WTC11 (cell line): ENCODE measurements around the gene ARHGEF9. TPM values are rescaled to one million over a fixed set of nuclear protein-coding genes. Genes with fewer than 3 reads are reported as not detected.

ENCODE experiments used
- ATAC-seq: fragments of 200-7000 bp; cut with Tn5 transposase; 2 replicates; pipeline ENCODE4 v1.10.0; 2021; ENCODE audit warnings: mild to moderate bottlenecking, moderate library complexity
- CTCF ChIA-PET: fragments of 300-600 bp; sonication (Branson Sonifier 250); formaldehyde crosslinking; loops from one replicate; lab custom pipeline; 2021; ENCODE audit warnings: antibody characterized with exemption; lab: Charles Lee
- POLR2A ChIA-PET: fragments of 350-600 bp; sonication (Branson Sonifier 250); formaldehyde crosslinking; loops from one replicate; lab custom pipeline; 2021; ENCODE audit warnings: antibody characterized with exemption; lab: Charles Lee
- DNase-seq: peaks from one replicate; pipeline ENCODE4 v3.0.0; 2021; ENCODE audit warnings: low spot score
- H3K27ac Mint-ChIP-seq: 2 replicates; pipeline ENCODE4 v1.8.0; 2021; ENCODE audit warnings: mixed read lengths
- H3K27me3 Mint-ChIP-seq: 2 replicates; pipeline ENCODE4 v1.8.0; 2021; ENCODE audit warnings: low read depth, mild to moderate bottlenecking, moderate library complexity, mixed read lengths
- H3K36me3 Mint-ChIP-seq: 2 replicates; pipeline ENCODE4 v1.8.0; 2021; ENCODE audit warnings: mixed read lengths
- H3K4me1 Mint-ChIP-seq: 2 replicates; pipeline ENCODE4 v1.8.0; 2022; ENCODE audit warnings: mixed read lengths
- H3K4me3 Mint-ChIP-seq: 2 replicates; pipeline ENCODE4 v1.8.0; 2021; ENCODE audit warnings: mild to moderate bottlenecking, moderate library complexity, mixed read lengths
- H3K9me3 Mint-ChIP-seq: 2 replicates; pipeline ENCODE4 v1.8.0; 2021; ENCODE audit warnings: mixed read lengths
- ATF1 ChIP-seq: sonication (generic); formaldehyde crosslinking; IDR thresholded peaks from 2 replicates; pipeline ENCODE4 v1.8.1; 2023; ENCODE audit warnings: mild to moderate bottlenecking, moderate library complexity, missing genetic modification reagents
- ELF4 ChIP-seq: sonication (generic); formaldehyde crosslinking; IDR thresholded peaks from 2 replicates; pipeline ENCODE4 v1.8.1; 2022; ENCODE audit warnings: low read depth, mild to moderate bottlenecking, moderate library complexity, missing genetic modification reagents
- FOXJ3 ChIP-seq: sonication (generic); formaldehyde crosslinking; IDR thresholded peaks from 2 replicates; pipeline ENCODE4 v1.9.0; 2021; ENCODE audit warnings: missing genetic modification reagents, mild to moderate bottlenecking, borderline replicate concordance
- FOXK1 ChIP-seq: sonication (generic); formaldehyde crosslinking; IDR thresholded peaks from 2 replicates; pipeline ENCODE4 v1.8.0; 2022; ENCODE audit warnings: mild to moderate bottlenecking, moderate library complexity, missing genetic modification reagents
- IRF2 ChIP-seq: sonication (generic); formaldehyde crosslinking; IDR thresholded peaks from 2 replicates; pipeline ENCODE4 v1.8.0; 2022; ENCODE audit warnings: low read depth, missing genetic modification reagents, borderline replicate concordance
- JUN ChIP-seq: sonication (generic); formaldehyde crosslinking; IDR thresholded peaks from 2 replicates; pipeline ENCODE4 v1.8.0; 2023; ENCODE audit warnings: mild to moderate bottlenecking, missing genetic modification reagents
- NFYB ChIP-seq: sonication (generic); formaldehyde crosslinking; conservative IDR thresholded peaks from 2 replicates; pipeline ENCODE4 v1.8.0; 2022; ENCODE audit warnings: low read depth, missing genetic modification reagents
- SP1 ChIP-seq: sonication (generic); formaldehyde crosslinking; conservative IDR thresholded peaks from 2 replicates; pipeline ENCODE4 v1.8.1; 2022; ENCODE audit warnings: missing genetic modification reagents
- USF1 ChIP-seq: sonication (generic); formaldehyde crosslinking; IDR thresholded peaks from 2 replicates; pipeline ENCODE4 v1.8.0; 2022; ENCODE audit warnings: mild to moderate bottlenecking, missing genetic modification reagents
- ZNF121 ChIP-seq: sonication (generic); formaldehyde crosslinking; IDR thresholded peaks from 2 replicates; pipeline ENCODE4 v1.8.0; 2023; ENCODE audit warnings: missing genetic modification reagents
- ZNF396 ChIP-seq: fragments of 250-450 bp; sonication (Bioruptor Pico); IDR thresholded peaks from 2 replicates; pipeline ENCODE4 v1.8.0; 2021; ENCODE audit warnings: mild to moderate bottlenecking, moderate library complexity, borderline replicate concordance
- total RNA-seq: library from RNA; stranded (reverse); gene quantifications from 3 replicates; pipeline ENCODE4 v1.2.3, GENCODE V29; 2021
- TF ChIP-seq, protein P1 (sequence below): sonication (generic); formaldehyde crosslinking; IDR thresholded peaks from 2 replicates; pipeline ENCODE4 v1.8.1; 2023; ENCODE audit warnings: mild to moderate bottlenecking, missing genetic modification reagents, moderate library complexity
- TF ChIP-seq, protein P2 (sequence below): fragments of 250-450 bp; sonication (Bioruptor Pico); IDR thresholded peaks from 2 replicates; pipeline ENCODE4 v1.9.0; 2021; ENCODE audit warnings: mild to moderate bottlenecking, borderline replicate concordance
- TF ChIP-seq, protein P3 (sequence below): sonication (generic); formaldehyde crosslinking; IDR thresholded peaks from 2 replicates; pipeline ENCODE4 v1.8.1; 2022; ENCODE audit warnings: mild to moderate bottlenecking, moderate library complexity, missing genetic modification reagents
- TF ChIP-seq, protein P4 (sequence below): sonication (generic); formaldehyde crosslinking; IDR thresholded peaks from 2 replicates; pipeline ENCODE4 v1.8.1; 2023; ENCODE audit warnings: mild to moderate bottlenecking, missing genetic modification reagents, borderline replicate concordance
- TF ChIP-seq, protein P5 (sequence below): fragments of 250-450 bp; sonication (Bioruptor Pico); conservative IDR thresholded peaks from 2 replicates; pipeline ENCODE4 v1.9.0; 2021; ENCODE audit warnings: mild to moderate bottlenecking

ARHGEF9 gene
- total RNA-seq, 1 experiment from 2014 or later, result 32.1 TPM

DNA sequence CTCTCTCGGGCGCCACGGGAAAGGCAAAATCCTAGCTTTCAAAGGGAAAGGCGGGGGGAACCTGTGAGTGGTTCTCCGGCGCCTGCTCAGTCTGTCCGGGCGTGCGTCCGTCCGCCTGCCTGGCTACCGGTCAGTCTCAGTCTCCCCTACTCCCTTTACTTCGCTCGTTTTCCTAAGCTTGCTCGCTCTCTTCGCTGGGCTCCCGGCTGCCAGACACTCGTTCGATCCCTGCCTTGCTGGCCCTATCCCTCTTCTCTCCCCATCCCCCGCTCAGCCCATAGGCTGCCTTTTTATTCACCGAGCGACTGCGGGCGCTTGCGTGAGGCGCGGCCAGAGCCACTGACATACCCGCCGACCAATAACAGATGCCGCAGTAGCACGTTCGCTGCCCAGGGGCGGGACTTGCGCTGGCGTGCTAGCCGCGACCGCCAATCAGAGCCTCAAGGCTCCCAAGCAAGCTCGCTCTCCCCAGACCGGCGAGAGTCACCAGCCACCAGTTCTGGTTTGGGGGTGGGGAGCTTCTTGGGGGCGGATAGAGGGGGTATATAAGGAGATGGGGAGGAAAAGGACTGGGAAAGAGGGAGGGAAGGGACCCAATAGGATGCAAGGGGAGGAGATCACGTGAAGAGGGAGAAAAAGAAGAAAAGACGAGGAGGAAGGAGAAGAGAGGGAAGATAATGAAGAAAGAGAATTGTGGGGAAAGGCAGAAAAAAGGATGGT is 30.0 kb downstream of the ARHGEF9 start:
- TF ChIP-seq SP1 (CRISPR knock-in tag) (peak; percentile 56), ELF4 (no peak), FOXK1 (CRISPR knock-in tag) (0 out of 2 replicates have a peak, but pooled peaks have one; percentile 33), JUN (CRISPR knock-in tag) (no peak), ATF1 (CRISPR knock-in tag) (no peak), NFYB (CRISPR knock-in tag) (peak; percentile 82), USF1 (CRISPR knock-in tag) (peak; percentile 75)
- TF ChIP-seq, protein P1, sequence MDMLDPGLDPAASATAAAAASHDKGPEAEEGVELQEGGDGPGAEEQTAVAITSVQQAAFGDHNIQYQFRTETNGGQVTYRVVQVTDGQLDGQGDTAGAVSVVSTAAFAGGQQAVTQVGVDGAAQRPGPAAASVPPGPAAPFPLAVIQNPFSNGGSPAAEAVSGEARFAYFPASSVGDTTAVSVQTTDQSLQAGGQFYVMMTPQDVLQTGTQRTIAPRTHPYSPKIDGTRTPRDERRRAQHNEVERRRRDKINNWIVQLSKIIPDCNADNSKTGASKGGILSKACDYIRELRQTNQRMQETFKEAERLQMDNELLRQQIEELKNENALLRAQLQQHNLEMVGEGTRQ (CRISPR knock-in tag), result peak; percentile 83
- TF ChIP-seq, protein P2, sequence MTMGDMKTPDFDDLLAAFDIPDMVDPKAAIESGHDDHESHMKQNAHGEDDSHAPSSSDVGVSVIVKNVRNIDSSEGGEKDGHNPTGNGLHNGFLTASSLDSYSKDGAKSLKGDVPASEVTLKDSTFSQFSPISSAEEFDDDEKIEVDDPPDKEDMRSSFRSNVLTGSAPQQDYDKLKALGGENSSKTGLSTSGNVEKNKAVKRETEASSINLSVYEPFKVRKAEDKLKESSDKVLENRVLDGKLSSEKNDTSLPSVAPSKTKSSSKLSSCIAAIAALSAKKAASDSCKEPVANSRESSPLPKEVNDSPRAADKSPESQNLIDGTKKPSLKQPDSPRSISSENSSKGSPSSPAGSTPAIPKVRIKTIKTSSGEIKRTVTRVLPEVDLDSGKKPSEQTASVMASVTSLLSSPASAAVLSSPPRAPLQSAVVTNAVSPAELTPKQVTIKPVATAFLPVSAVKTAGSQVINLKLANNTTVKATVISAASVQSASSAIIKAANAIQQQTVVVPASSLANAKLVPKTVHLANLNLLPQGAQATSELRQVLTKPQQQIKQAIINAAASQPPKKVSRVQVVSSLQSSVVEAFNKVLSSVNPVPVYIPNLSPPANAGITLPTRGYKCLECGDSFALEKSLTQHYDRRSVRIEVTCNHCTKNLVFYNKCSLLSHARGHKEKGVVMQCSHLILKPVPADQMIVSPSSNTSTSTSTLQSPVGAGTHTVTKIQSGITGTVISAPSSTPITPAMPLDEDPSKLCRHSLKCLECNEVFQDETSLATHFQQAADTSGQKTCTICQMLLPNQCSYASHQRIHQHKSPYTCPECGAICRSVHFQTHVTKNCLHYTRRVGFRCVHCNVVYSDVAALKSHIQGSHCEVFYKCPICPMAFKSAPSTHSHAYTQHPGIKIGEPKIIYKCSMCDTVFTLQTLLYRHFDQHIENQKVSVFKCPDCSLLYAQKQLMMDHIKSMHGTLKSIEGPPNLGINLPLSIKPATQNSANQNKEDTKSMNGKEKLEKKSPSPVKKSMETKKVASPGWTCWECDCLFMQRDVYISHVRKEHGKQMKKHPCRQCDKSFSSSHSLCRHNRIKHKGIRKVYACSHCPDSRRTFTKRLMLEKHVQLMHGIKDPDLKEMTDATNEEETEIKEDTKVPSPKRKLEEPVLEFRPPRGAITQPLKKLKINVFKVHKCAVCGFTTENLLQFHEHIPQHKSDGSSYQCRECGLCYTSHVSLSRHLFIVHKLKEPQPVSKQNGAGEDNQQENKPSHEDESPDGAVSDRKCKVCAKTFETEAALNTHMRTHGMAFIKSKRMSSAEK (CRISPR knock-in tag), result no peak
- DNase-seq (peak; percentile 89), ATAC-seq (peak; percentile 97)
- Mint-ChIP-seq H3K27me3 (no peaks in the 10 kb centered on the region), H3K27ac (peak overlapping the region; percentile 99), H3K36me3 (no peaks in the 10 kb centered on the region), H3K4me3 (peak overlapping the region; percentile 94), H3K9me3 (no peaks in the 10 kb centered on the region), H3K4me1 (peaks cover 38% of the 10 kb centered on the region)
- CTCF ChIA-PET, result interaction anchor here (0.6 to 1.1 kb wide), 4 partner anchors 15 to 68 kb away, joined by 3 to 4 read pairs (median 3); no protein-coding TSS in a partner anchor
- POLR2A ChIA-PET, result interaction anchor here (1.5 kb wide), 1 partner anchor 30 kb away, joined by 14 read pairs; the partner anchor contains the start of gene ARHGEF9

DNA sequence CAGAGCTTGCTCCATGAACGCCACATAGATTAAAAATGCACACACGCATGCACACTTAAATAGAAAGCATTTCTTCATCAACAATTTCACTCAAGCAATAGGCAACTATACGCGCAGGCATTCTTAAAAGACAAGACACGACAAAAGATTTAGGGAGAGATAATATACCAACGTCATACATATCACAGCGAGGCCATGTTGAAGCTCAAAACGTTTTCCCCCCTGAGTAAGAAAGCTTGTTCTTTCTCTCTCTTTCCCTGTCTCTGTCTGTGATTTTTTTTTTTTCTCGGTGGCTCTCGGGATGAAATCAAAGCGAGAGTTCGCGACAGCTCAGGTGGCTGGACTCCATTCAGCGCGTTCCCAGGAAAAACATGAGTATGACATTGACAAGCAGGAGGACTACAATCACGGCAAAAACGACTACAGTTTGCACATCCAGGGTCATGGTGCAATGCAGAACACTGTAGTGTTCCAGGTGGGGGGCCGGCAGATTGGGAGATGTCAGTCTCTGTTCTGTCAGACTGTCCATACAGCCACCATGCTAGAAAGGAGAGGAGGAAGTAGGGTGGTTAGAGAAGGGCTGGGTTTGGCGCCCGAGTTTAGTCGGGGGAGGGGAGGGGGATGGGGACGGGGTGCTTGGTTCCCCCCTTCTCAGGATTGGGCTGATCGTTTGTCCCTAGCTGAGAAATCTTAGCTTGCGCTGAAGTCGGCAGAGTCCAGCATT is 30.7 kb downstream of the ARHGEF9 start:
- CTCF ChIA-PET, result interaction anchor here (0.6 to 1.1 kb wide), 3 partner anchors 14 to 16 kb away, joined by 3 read pairs; no protein-coding TSS in a partner anchor
- DNase-seq (no peak), ATAC-seq (peak; percentile 4; the same call in 1 of the 2 replicates)
- H3K27me3 Mint-ChIP-seq, result no peaks in the 10 kb centered on the region
- H3K27ac Mint-ChIP-seq, result peak overlapping the region; percentile 99
- H3K4me3 Mint-ChIP-seq, result peak overlapping the region; percentile 94
- POLR2A ChIA-PET, result interaction anchor here (1.5 kb wide), 1 partner anchor 31 kb away, joined by 14 read pairs; the partner anchor contains the start of gene ARHGEF9
- H3K9me3 Mint-ChIP-seq, result no peaks in the 10 kb centered on the region
- no peak for TF ChIP-seq ELF4
- no peak for TF ChIP-seq ZNF121
- TF ChIP-seq JUN (CRISPR knock-in tag), result no peak
- no peaks in the 10 kb centered on the region for H3K36me3 Mint-ChIP-seq
- H3K4me1 Mint-ChIP-seq, result peaks cover 38% of the 10 kb centered on the region

GRCh38 chrX:63751481-63751880 is 33.5 kb downstream of the ARHGEF9 start:
- no peaks in the 10 kb centered on the region for H3K36me3 Mint-ChIP-seq
- no peaks in the 10 kb centered on the region for H3K9me3 Mint-ChIP-seq
- ChIA-PET POLR2A (no interaction called here), CTCF (interaction anchor here (1.1 kb wide), 1 partner anchor 33 kb away, joined by 3 read pairs; no protein-coding TSS in a partner anchor)
- no peak for ATAC-seq
- H3K27ac Mint-ChIP-seq, result no peak overlapping the region
- DNase-seq, result no peak
- H3K4me3 Mint-ChIP-seq, result no peak overlapping the region
- H3K27me3 Mint-ChIP-seq, result no peaks in the 10 kb centered on the region
- H3K4me1 Mint-ChIP-seq, result peaks cover 42% of the 10 kb centered on the region
- TF ChIP-seq, protein P3, sequence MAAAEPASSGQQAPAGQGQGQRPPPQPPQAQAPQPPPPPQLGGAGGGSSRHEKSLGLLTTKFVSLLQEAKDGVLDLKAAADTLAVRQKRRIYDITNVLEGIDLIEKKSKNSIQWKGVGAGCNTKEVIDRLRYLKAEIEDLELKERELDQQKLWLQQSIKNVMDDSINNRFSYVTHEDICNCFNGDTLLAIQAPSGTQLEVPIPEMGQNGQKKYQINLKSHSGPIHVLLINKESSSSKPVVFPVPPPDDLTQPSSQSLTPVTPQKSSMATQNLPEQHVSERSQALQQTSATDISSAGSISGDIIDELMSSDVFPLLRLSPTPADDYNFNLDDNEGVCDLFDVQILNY (CRISPR knock-in tag), result no peak
- TF ChIP-seq ZNF396 (CRISPR knock-in tag), result no peak
- no peak for TF ChIP-seq IRF2
- TF ChIP-seq, protein P4, sequence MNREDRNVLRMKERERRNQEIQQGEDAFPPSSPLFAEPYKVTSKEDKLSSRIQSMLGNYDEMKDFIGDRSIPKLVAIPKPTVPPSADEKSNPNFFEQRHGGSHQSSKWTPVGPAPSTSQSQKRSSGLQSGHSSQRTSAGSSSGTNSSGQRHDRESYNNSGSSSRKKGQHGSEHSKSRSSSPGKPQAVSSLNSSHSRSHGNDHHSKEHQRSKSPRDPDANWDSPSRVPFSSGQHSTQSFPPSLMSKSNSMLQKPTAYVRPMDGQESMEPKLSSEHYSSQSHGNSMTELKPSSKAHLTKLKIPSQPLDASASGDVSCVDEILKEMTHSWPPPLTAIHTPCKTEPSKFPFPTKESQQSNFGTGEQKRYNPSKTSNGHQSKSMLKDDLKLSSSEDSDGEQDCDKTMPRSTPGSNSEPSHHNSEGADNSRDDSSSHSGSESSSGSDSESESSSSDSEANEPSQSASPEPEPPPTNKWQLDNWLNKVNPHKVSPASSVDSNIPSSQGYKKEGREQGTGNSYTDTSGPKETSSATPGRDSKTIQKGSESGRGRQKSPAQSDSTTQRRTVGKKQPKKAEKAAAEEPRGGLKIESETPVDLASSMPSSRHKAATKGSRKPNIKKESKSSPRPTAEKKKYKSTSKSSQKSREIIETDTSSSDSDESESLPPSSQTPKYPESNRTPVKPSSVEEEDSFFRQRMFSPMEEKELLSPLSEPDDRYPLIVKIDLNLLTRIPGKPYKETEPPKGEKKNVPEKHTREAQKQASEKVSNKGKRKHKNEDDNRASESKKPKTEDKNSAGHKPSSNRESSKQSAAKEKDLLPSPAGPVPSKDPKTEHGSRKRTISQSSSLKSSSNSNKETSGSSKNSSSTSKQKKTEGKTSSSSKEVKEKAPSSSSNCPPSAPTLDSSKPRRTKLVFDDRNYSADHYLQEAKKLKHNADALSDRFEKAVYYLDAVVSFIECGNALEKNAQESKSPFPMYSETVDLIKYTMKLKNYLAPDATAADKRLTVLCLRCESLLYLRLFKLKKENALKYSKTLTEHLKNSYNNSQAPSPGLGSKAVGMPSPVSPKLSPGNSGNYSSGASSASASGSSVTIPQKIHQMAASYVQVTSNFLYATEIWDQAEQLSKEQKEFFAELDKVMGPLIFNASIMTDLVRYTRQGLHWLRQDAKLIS, result no peak
- TF ChIP-seq, protein P5, sequence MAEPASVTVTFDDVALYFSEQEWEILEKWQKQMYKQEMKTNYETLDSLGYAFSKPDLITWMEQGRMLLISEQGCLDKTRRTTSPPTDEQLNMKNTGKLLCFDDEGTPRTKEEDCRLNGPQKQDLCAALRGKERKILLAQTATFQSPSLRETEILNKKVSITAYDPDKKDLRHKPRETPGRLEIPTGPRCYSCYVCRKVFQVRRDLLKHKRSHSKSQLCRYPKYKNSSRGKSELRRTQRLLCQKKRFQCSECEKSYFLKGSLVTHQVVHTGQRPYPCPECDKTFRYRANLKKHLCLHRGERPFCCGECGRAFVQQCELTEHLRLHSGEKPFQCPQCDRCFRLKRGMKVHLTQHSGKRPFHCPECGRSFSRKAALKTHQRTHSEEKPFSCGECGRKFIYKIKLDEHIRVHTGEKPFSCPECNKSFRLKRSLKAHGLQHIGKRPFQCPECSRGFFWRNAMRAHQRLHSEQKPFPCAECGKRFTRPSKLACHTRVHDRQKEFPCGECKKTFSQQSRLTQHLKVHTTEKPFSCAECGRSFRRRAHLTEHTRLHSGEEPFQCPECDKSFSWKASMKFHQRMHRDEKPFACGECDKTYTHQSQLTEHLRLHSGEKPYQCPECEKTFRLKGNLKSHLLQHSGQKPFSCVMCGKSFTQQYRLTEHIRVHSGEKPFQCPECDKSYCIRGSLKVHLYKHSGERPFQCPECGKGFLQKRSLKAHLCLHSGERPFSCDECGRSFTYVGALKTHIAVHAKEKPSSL (CRISPR knock-in tag), result no peak
- TF ChIP-seq FOXJ3 (CRISPR knock-in tag), result no peak
